GM18520 (cell line): ENCODE results near the gene MAD2L1.

Experiments
- ATAC-seq: cut with Tn5 transposase; IDR thresholded peaks from one replicate; pipeline ENCODE4 v1.9.1; 2021; ENCODE audit not compliant: unreplicated experiment

Gene MAD2L1

DNA sequence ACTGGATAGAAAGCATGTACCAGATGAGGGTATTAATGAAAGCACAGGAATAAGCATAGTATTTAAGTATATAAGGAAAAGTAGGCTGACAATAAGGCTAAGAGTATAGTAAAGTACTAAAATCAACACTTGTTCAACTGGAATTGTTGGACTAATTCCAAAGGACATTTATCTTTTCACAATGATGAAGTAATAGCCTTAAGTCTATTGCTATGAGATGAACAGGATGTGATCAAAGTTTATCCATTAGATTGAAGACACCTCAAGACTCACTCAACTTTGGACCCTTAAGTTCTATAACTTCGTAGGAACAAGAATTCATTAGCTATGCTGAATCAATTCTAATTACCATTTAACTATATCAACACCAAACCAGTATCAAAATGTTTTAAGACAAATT lies 7.6 kb downstream of the MAD2L1 start:
- no peak for ATAC-seq

DNA sequence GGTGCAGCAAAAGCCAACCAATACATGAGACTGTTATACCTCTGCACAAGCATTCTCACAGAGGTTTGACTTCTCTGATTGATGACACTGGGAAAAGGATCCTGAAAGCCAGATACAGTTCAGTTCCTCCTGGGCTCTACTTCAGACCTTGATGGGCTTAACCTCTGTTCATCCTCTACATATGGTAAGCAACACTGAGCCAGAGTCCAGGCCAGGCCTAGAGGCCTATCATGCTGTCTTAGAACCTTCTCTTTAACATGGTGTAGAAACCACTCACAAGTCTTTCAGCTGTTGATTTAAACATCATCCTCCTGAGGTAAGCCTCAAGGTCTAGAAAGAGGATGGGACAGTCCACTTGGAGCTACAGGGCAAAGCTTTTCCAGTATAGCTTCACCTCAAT lies 9.2 kb downstream of the MAD2L1 start:
- ATAC-seq: no peak

DNA sequence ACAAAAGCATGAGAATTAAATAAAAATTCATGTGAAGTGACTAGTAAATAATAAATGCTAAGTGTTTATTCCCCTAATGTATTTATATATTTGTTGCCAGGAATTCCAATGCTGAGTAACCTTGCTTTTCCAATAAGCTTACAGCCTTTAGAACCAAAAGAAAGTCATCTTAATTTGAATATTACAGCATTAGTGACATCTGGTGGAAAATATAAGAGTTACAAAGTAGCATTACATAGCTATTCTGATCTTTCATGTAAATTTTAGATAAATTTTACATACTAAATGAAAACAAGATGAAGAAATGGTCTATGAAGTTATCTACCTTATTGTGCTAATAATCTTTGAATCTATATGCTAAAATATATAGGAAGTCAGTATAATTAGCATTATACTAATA lies 10.4 kb downstream of the MAD2L1 start:
- ATAC-seq: no peak

DNA sequence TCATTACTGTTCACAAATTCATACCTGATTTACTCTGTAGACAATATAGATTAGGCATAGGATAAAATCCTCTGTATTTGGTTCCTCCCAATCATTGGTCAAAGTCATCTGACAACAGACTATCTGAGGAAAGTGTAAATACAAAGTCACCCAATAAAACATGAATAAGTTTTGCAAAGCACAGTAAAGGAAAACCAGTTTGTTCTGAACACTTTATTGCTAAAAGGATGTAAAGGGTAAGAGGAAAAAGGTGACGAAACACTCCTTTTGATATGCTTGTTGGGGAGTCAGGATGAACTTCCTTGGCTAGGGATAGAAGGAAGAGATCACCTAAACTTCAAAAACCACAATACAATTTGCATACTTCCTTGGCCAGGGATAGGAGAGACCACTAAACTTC lies 10.9 kb downstream of the MAD2L1 start:
- ATAC-seq: no peak

DNA sequence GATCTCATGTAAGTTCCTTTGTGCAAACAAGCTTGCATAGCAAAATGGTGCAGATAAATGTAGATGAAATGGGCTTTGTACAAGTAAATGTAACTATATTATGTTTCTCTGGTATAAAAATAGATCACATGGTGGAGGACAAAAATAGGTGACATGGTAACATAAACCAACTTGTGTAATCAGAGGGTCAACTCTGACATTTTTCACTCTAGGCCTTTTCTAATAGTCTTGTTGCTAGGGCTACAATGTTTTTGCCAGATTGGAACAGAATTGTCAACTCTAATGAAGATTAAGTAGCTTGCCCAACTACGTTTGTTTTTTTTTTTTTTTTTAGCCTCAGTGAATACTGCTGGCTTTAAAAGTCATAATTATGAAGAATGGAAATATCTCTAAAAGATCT lies 11.5 kb downstream of the MAD2L1 start:
- ATAC-seq: no peak

DNA sequence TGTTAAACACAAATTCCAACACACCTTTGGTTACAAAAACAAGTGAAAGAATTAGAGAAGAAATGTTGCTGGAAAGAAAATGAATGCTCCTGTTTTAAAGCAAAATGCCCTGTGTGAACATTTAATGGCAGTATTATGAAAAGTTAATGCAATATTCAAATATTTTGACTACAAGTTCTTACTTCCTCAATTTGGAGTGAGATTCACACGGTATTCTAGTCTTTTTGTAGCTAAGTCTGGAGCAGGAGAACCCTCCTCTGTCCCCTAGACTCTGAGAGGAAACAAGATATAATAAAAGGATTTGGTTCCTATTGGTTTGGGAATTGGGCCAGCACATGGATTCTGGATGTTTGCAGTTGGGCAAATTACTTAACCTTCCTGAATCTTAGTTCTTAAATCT lies 12.7 kb downstream of the MAD2L1 start:
- peak; percentile 39 for ATAC-seq

DNA sequence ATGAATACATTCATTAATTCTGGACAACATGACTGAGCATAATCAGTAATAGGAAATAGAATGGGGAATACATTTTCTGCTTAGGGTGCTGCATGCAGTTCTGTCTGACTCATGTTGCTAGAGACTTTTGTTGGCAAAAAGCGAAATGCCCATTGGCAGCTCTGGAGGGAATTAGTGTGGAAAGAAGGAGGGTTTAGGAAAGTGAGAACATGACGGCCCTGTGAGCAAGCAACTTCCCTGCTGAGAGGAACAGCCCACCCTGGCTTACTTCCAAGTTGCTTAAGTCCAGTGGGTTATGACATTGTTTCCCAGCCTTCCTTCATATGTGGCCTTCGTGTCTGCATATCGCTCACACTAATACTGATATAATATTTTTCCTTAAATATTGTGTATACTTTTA lies 13.8 kb downstream of the MAD2L1 start:
- ATAC-seq: no peak

DNA sequence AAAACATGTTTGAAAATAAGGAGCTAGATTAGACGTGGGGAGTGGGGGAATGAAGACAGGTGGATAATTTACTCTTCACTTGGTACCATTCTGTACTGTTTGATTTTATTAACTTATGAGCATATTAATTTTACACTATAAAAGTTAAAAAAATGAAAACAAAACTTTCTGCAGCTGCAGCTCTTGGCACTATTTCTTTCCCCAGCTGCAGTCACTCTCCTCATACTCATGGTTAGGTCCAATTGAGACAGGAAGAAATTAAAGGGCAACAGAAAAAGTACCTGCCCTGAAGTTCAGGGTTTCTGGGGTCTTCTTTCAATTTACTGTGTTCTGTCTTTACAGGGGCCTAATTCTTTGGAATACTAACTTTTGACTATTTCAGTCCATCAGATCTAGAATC lies 15.4 kb downstream of the MAD2L1 start:
- ATAC-seq: no peak

DNA sequence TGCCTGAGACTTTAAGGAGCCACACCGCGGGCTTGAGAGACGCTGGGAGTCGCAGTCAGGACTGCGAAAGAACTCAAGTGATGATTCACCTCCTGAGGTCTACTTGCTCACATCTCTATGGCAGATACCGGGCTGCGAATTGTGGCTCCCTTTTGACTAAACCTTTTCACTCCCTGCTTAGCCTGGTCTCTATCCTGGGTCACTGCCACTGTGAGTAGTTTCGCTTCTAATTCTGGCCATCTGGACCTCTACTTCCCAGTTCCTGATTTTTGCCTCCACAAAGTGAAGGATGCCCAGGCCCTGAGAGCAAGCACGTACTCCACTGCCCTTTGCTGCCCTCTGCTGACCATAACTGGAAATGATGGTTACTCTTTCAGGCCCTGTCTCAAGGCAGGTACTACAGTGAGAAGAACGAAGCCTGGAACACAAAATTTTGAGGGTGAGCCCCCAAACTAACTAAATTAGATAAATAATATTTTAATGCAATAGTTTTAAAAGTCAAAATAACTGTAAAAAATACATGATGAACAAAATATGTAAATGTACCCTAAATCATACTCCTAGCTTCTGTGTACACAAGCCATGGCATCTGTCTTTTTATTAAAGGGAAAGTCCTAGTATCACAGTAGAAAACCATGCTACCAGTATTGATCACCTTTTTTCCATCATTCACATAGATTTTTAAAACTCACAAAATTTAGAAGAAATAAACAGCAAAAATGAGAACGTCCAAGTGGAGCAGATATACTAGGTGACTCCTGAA lies 16.7 kb downstream of the MAD2L1 start:
- ATAC-seq: peak; percentile 73

DNA sequence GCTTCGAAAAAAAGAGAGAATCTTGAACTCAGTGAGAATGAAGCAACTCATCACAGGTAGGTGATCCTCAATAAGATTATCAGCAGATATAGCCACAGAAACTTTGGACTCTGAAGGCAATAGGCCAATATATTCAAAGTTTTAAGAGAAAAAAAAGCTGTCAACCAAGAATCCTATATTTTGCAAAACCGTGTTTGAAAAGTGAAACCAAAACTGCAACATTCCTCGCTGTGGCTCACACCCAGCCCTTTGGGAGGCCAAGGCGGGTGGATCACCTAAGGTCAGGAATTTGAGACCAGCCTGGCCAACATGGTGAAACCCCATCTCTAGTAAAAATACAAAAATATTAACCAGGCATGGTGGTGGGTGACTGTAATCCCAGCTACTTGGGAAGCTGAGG lies 22.8 kb downstream of the MAD2L1 start:
- ATAC-seq: no peak

DNA sequence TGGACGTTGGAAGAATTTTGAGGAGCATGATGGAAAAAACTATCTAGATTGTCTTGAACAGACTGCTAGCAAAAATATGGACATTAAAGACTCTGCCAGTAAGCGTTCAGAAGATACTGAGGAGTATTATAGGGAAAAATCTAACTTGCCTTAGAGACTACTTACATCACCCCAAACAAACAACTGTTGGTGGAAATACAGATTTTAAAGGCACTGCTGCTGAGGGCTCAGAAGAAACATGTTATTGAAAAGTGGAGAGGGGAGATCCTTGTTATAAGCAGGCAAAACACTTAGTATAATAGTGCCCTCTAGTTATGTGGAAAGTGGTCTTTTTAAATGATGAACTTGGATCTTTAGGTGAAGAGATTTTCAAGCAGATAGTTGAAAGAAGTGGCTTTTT lies 29.2 kb downstream of the MAD2L1 start:
- ATAC-seq: no peak

DNA sequence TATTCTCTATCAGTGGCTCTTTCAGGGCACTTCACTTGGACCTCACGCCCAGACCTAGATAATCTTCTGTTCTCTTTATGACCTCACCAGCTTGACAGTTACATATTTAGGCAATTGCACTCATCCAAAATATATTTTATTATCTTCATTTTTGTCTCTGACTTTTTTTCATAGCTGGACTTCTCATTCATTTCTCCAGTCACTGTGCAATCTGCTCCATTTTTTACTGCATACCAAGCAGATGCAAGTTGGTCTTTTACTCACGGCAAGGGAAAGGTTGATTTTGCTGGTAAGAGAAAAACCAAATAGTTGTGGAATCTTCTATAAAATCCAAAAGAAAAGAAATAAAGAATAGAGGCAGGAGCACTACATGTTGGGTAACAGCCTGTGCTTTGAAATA lies 31.7 kb downstream of the MAD2L1 start:
- no peak for ATAC-seq

DNA sequence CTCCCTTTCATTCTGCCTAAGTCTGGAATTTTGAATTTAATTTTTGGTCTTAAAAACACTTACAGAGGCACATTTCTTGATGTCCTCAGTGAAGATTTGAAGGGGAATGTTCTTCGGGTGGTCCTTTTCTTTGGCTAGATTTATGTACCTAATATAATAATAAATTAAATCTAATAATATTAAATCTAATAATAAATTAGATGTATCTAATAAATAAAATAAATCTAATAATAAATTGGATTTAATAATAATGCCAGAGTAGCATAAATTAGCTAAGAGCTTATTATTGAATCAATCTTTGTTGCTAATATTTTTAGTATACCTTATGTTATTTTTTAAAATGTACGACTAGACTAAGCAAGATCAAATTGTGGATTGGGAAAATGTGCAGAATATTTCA lies 39.8 kb downstream of the MAD2L1 start:
- no peak for ATAC-seq

DNA sequence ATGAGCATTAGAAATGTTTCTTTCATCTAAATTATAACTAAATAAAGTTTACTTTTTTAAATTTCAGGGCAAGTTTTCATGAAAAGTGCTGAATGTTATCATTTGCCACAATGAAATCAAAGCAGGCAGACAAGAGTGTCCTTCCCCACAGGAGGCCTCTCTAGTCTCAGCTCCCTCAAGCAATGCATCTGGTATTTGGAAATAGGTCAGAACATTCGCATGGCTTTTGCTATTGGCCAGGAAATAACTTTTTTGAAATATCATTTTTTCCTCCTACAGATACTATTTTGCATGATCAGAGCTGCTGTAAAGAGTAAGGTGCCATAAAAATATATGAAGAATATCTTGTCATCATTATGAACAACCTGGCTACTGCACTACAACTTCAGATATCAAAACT lies 41.1 kb downstream of the MAD2L1 start:
- ATAC-seq: no peak

DNA sequence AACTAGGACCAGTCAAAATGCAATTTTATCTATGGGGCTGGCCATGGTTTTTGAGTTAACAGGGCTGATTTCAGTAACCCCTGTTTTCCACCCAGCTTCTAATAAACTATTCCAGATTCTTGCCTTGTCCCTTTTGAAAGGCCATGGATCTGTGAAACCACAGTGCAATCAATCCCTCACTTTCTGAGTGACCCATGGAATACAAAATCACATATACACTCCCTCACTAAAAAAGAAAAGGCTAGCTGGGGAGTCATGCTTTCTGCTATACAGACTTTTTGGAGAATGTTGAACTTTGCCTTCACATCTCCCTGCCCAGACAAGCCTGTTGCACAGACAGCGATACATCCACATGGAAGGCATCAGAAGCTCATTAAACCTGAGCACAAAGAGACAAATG lies 47.9 kb downstream of the MAD2L1 start:
- no peak for ATAC-seq

DNA sequence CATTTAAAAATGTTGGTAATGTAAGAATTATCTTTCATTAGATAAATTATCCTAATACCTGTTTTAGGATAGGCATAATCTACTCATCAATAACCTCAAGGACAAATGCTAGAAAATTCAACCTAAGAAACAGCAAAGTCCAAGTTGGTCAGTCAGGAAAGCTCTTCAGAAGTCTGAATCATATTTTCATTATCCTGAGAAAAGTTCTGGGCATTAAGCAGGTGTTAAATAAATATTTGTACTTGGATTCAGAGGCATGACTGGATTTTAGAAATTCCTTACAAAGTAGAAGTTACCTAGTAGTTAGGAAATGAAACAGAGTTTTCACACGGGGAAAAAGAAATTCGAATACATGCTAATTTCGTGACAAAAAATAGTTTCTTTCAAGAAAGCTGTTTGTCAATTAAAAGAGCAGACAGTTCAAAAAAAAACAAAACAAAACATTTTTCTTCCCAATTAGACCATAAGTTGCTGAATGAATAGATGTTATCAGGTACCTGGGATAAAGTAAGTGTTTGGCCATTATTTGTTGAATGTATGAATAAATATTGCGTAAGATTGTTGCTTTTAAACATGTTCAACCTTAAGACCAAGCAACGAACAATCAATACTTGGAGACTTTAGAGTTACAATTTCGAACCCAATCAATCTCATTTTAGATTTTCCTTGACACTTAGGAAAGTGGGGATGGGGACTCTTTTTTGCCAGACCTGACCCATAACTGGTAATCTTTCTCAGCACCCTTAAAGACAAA lies 48.5 kb downstream of the MAD2L1 start:
- no peak for ATAC-seq

DNA sequence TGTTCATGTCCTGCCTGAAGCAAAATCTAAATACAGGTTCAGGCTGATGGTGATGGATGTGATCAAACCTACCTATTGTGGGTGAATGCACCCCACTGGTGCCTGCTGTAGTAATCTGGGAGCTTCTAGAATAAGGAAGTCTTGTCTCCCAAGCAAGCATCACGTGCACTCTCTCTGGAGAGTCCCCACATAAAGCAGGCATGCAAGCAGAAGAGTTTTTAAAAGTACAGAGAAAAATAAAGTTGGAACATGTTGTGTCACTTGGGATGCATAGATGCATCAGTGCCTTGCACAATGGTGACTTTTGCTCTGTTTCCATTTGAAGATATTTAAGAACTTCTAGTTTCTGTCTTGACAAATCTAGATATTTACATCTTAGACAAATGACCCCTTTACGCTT lies 54.9 kb downstream of the MAD2L1 start:
- no peak for ATAC-seq

DNA sequence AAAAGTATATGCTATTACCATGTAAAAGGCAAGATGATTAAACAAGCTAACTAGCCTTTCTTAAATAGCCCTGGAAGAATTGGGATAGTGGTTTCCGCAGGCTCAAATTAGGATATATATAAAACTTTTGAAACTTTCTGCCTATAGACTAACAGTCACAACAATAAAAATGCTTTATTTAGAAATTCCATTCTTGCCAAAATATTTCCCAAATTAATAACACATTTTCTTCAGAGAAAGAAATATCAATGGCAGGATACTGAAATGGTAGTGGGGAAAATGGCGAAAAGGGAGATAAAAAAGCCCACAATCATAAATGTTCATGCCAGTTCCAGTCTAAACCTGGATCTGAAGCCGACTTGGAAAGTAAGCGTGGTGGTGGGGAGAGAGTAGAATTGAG lies 56.0 kb downstream of the MAD2L1 start:
- no peak for ATAC-seq

DNA sequence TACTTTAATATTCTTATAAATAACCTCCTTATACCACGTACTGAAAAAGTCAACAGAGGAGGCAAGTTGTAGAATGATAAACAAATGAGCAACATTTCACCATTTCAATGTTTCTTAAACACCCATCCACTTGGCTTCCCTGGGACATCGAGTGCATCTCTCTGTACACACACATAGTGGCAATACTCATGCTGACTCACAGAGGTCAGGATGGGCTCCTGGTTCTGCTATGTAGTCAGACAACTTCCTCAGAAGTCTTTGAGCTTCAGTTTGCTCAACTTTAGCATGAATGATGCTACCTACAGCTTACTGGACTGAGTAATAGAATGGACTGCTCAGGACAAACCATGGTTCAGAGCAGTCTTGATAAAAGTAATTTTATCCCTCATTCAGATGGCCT lies 56.9 kb downstream of the MAD2L1 start:
- no peak for ATAC-seq

DNA sequence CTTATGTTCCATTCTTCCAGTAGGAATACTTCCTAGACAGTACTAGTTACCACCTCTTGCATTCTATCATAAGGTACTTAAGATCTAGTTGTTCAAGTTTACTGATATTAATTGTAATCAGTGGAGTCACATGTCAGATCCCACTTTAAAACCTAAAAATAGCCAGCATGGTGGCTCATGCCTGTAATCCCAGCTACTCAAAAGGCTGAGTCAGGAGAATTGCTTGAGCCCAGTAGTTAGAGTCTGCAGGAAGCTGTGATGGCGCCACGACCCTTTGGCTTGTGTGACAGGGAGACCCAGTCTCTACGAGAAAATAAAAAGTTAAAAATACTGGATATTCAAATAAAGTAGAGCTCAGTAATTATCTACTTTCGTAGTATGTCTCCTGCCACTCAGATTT lies 57.7 kb downstream of the MAD2L1 start:
- no peak for ATAC-seq

DNA sequence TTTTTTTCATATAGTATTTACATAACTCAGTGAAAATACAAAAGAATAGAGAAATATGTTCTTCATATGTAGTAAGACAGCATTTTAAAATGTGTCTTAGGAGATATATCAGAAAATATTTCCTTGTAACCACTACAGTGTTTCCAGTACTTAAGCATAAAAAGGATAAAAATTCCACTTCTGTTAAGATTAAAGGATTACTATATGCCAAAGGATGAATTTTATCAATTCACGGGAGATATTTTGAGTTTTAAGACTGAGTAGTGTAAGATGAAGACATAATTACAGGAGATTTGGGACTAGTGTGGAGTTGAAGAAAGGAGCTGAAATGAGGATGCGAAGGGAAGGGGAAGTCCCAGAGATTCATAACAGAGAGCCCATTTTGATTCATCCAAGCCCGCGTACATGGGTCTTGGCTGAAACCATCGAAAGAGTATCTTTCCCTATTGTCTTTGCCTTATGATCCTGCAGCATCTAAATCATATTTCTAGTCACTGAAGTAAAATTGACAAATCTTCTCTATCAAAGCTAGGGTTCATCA lies 58.7 kb downstream of the MAD2L1 start:
- ATAC-seq: no peak

DNA sequence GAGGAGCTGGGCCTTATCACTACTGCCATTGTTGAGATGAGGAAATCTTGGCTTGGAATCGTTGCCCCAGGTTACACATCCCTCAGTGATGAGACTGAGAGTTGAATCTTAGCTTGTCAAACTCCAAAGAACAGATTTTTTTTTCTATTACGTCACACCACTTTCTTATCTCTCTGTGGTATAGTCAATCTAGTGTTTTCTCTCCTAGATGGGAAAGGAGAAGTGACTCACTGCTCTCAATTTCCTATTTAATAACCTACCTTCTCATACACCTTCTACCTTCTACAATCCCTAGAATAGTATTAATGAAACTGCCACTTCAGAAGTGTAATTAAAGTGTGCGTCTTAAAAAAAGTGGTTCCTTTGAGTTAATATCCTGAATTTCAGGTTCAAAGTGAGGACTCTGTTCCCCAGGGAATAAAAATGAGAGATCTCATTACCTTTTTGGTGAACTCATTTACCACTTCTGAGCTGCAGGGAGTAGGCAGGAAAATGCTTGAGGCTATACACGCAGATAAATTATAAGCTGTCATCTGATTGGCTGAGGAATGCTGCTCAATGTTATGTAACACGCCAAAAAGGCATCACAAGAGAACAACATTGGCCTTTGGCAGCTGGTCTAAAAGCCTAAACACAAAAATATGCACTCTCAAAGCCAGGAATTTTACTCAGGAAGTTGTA lies 59.3 kb downstream of the MAD2L1 start:
- ATAC-seq: no peak
